Mesothelial cell of epicardium (in vitro differentiated cells): ENCODE measurements around the gene DKC1. TPM values are rescaled to one million over a fixed set of nuclear protein-coding genes. Genes with fewer than 3 reads are reported as not detected.

Experiments
- DNase-seq, 2 experiments: peaks; one replicate each; pipeline ENCODE4 v3.0.0; 2021; ENCODE audit warnings: low spot score in 2 of 2; ENCODE audit not compliant: unreplicated experiment in 2 of 2
- H3K27ac Mint-ChIP-seq: 2 replicates; pipeline ENCODE4 v1.8.0; 2021; ENCODE audit warnings: mixed read lengths
- H3K27me3 Mint-ChIP-seq: 2 replicates; pipeline ENCODE4 v1.8.0; 2021; ENCODE audit warnings: low read depth, mixed read lengths
- H3K36me3 Mint-ChIP-seq: 2 replicates; pipeline ENCODE4 v1.8.0; 2021; ENCODE audit warnings: mixed read lengths
- H3K4me1 Mint-ChIP-seq: 2 replicates; pipeline ENCODE4 v1.8.0; 2021; ENCODE audit warnings: mixed read lengths
- H3K4me3 Mint-ChIP-seq: 2 replicates; pipeline ENCODE4 v1.8.0; 2021; ENCODE audit warnings: mild to moderate bottlenecking, moderate library complexity, mixed read lengths
- H3K9me3 Mint-ChIP-seq: 2 replicates; pipeline ENCODE4 v1.8.0; 2021; ENCODE audit warnings: mixed read lengths
- CTCF ChIP-seq: fragments of 200-600 bp; sonication (generic); IDR thresholded peaks from one replicate; pipeline ENCODE4 v1.5.0; 2021; ENCODE audit warnings: antibody characterized with exemption; ENCODE audit not compliant: unreplicated experiment
- total RNA-seq: library from RNA; stranded (reverse); gene quantifications from 3 replicates; pipeline ENCODE4 v1.2.1, GENCODE V29; 2021

DKC1 gene
- total RNA-seq, 1 donor from 2014 or later: 64.2 TPM

- H3K4me3 Mint-ChIP-seq: no peak overlapping the region
- peaks cover 35% of the 10 kb centered on the region for H3K9me3 Mint-ChIP-seq
- H3K36me3 Mint-ChIP-seq: peaks cover 2% of the 10 kb centered on the region
- H3K27me3 Mint-ChIP-seq: no peaks in the 10 kb centered on the region
- no peak overlapping the region for H3K27ac Mint-ChIP-seq
- DNase-seq: no peak
- H3K4me1 Mint-ChIP-seq: no peaks in the 10 kb centered on the region
- no peak for TF ChIP-seq CTCF
Observed at GRCh38 chrX:154793084-154793795, 30.6 kb downstream of the DKC1 start.

- peaks cover 30% of the 10 kb centered on the region for H3K9me3 Mint-ChIP-seq
- H3K27me3 Mint-ChIP-seq: no peaks in the 10 kb centered on the region
- no peaks in the 10 kb centered on the region for H3K36me3 Mint-ChIP-seq
- peaks cover 3% of the 10 kb centered on the region for H3K4me1 Mint-ChIP-seq
- no peak overlapping the region for H3K27ac Mint-ChIP-seq
- H3K4me3 Mint-ChIP-seq: no peak overlapping the region
- TF ChIP-seq CTCF: no peak
- no peak for DNase-seq
Observed at GRCh38 chrX:154795016-154795415, 32.4 kb downstream of the DKC1 start.

GRCh38 chrX:154797006-154797405 lies 34.3 kb downstream of the DKC1 start:
- DNase-seq: no peak
- Mint-ChIP-seq H3K9me3 (peaks cover 34% of the 10 kb centered on the region), H3K4me3 (no peak overlapping the region), H3K27ac (no peak overlapping the region), H3K27me3 (no peaks in the 10 kb centered on the region), H3K36me3 (no peaks in the 10 kb centered on the region), H3K4me1 (peaks cover 3% of the 10 kb centered on the region)
- TF ChIP-seq CTCF: no peak

- H3K27ac Mint-ChIP-seq: no peak overlapping the region
- no peak overlapping the region for H3K4me3 Mint-ChIP-seq
- TF ChIP-seq CTCF: no peak
- no peaks in the 10 kb centered on the region for H3K36me3 Mint-ChIP-seq
- no peak for DNase-seq
- H3K9me3 Mint-ChIP-seq: peaks cover 18% of the 10 kb centered on the region
- peaks cover 9% of the 10 kb centered on the region for H3K4me1 Mint-ChIP-seq
- no peaks in the 10 kb centered on the region for H3K27me3 Mint-ChIP-seq
Observed at GRCh38 chrX:154799556-154800348, 37.1 kb downstream of the DKC1 start.

- Mint-ChIP-seq H3K4me3 (no peak overlapping the region), H3K9me3 (peaks cover 18% of the 10 kb centered on the region), H3K27ac (no peak overlapping the region), H3K4me1 (peaks cover 10% of the 10 kb centered on the region), H3K36me3 (no peaks in the 10 kb centered on the region), H3K27me3 (no peaks in the 10 kb centered on the region)
- TF ChIP-seq CTCF: no peak
- DNase-seq: no peak
Observed at GRCh38 chrX:154800478-154801210, 38.0 kb downstream of the DKC1 start.
